ENCODE measurements around the gene MICAL1. TPM values are rescaled to one million over a fixed set of nuclear protein-coding genes. Genes with fewer than 3 reads are reported as not detected.
A peak's percentile ranks its signal among the peaks of the same experiment; 100 is the strongest.

The MICAL1 gene
- polyA plus RNA-seq, 1 donor from 2014 or later, result 54.2 TPM

DNA sequence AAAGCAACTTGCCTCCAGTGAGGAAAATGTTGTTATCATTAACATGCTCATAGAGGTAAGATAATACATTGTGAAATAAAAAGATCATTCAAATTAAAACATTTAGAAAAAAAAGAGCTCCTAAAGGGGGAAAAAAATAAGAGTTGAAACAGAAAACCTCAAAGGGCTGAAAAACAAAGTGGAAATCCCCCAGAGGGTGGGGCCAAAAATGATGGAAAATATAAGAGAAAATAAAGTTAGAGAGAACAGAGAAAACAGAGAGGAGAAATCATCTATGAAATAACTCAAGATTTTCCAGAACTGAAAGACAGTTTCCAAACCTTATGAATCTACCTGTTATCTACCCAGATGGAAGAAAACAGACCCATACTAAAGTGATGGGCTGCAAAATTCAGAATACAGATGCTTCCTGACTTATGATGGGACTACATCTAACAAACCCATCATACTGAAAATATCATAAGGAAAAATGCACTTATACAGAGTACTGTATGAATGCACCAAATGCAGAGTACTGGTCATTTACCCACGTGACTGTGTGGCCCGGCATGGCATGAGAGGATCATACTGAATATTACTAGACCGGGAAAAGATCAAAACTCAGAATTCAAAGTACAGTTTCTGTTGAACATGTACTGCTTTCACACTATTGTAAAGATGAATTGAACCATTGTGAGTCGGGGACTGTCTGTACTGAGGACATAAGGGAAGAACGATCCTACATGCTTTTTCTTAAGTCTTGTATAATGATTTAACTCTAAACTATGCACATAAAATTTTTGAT is 23.5 kb upstream of the MICAL1 start:
- H2AFZ ChIP-seq (ENCODE audit: low read depth, low read length), result no peak overlapping the region
- no peaks in the 10 kb centered on the region for H3K9me3 ChIP-seq (ENCODE audit: low read length)
- TF ChIP-seq SMC3 (conservative IDR thresholded peaks at IDR 0.05; ENCODE audit: poor library complexity) (no peak), RAD21 (conservative IDR thresholded peaks at IDR 0.05) (no peak), EP300 (conservative IDR thresholded peaks at IDR 0.05; ENCODE audit: poor library complexity, severe bottlenecking) (no peak)
- no peaks in the 10 kb centered on the region for H4K20me1 ChIP-seq (ENCODE audit: insufficient read depth)
- H3K27ac ChIP-seq (ENCODE audit: low read length), result no peak overlapping the region
- no peaks in the 10 kb centered on the region for H3K79me2 ChIP-seq (replicated peaks; ENCODE audit: insufficient read depth, low read length)
- H3K4me2 ChIP-seq (ENCODE audit: low read length), result no peak overlapping the region
- H3K9ac ChIP-seq (ENCODE audit: low read length), result no peak overlapping the region
- no peaks in the 10 kb centered on the region for H3K9me2 ChIP-seq (ENCODE audit: insufficient read depth, low read length)
- H3F3A ChIP-seq (ENCODE audit: insufficient read depth, low read length, poor library complexity, severe bottlenecking), result no peaks in the 10 kb centered on the region
- peak overlapping the region; percentile 42 for H3K4me3 ChIP-seq (ENCODE audit: low read length)
- H3K27me3 ChIP-seq (ENCODE audit: insufficient read depth, low read depth, low read length), result no peaks in the 10 kb centered on the region
- no peaks in the 10 kb centered on the region for H3K36me3 ChIP-seq (ENCODE audit: insufficient read depth, low read length)

DNA sequence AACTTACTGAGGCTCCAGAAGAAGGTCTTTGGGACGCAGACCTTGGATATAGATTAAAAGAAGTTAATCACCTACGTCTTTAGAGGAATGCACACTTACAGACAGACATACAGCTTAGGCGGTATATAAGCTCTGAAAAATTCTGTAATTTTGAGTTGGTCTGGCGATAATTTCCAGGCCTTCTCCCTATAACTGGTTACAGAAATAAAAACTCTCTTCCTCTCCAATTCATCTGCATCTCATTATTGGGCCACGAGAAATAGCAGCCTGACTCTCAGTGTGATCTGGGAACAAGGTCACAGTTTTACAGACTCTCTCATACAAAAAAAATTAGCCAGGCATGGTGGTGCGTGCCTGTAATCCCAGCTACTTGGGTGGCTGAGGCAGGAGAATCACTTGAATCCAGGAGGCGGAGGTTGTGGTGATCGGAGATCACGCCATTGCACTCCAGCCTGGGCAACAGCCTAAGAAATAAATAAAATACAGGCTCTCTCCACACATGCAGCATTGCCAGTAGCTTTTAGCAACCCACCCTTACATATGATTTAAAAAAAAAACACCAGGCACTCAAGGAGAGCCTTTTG is 22.7 kb upstream of the MICAL1 start:
- no peak overlapping the region for H2AFZ ChIP-seq (ENCODE audit: low read depth, low read length)
- H4K20me1 ChIP-seq (ENCODE audit: insufficient read depth), result no peaks in the 10 kb centered on the region
- H3K36me3 ChIP-seq (ENCODE audit: insufficient read depth, low read length), result peaks cover 4% of the 10 kb centered on the region
- no peaks in the 10 kb centered on the region for H3K9me2 ChIP-seq (ENCODE audit: insufficient read depth, low read length)
- no peaks in the 10 kb centered on the region for H3K27me3 ChIP-seq (ENCODE audit: insufficient read depth, low read depth, low read length)
- H3K27ac ChIP-seq (ENCODE audit: low read length), result no peak overlapping the region
- H3K9ac ChIP-seq (ENCODE audit: low read length), result no peak overlapping the region
- no peak overlapping the region for H3K4me2 ChIP-seq (ENCODE audit: low read length)
- TF ChIP-seq POLR2AphosphoS5 (IDR thresholded peaks at IDR 0.05) (no peak), SMC3 (conservative IDR thresholded peaks at IDR 0.05; ENCODE audit: poor library complexity) (no peak)
- no peaks in the 10 kb centered on the region for H3F3A ChIP-seq (ENCODE audit: insufficient read depth, low read length, poor library complexity, severe bottlenecking)
- H3K9me3 ChIP-seq (ENCODE audit: low read length), result no peaks in the 10 kb centered on the region
- H3K79me2 ChIP-seq (replicated peaks; ENCODE audit: insufficient read depth, low read length), result no peaks in the 10 kb centered on the region
- H3K4me3 ChIP-seq (ENCODE audit: low read length), result peak overlapping the region; percentile 42

DNA sequence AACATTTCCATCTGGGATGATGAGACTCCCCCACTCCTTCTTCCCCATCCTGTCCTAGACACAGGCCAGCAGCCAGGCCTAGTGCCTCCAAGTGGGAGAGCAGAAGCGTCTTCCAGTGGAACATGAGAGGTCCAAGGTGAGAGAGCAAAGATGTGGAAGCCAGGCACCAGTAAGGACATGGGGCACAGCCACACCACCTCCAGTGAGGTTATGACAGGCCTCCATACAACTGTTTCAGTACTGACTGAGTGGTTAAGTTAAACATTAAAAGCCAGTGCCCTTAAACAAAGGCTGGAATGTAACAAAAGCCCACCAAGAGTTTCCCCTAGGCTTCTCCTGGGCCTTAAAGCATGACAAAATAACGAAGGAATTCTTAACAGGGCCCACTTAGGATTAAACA is 22.2 kb upstream of the MICAL1 start:
- Histone ChIP-seq H3K79me2 (replicated peaks; ENCODE audit: insufficient read depth, low read length) (no peaks in the 10 kb centered on the region), H3K9me3 (ENCODE audit: low read length) (no peaks in the 10 kb centered on the region), H3K36me3 (ENCODE audit: insufficient read depth, low read length) (peaks cover 4% of the 10 kb centered on the region), H3K9ac (ENCODE audit: low read length) (no peak overlapping the region), H3K27ac (ENCODE audit: low read length) (no peak overlapping the region), H3F3A (ENCODE audit: insufficient read depth, low read length, poor library complexity, severe bottlenecking) (no peaks in the 10 kb centered on the region), H3K9me2 (ENCODE audit: insufficient read depth, low read length) (no peaks in the 10 kb centered on the region), H3K4me3 (ENCODE audit: low read length) (peak overlapping the region; percentile 42), H3K27me3 (ENCODE audit: insufficient read depth, low read depth, low read length) (no peaks in the 10 kb centered on the region), H4K20me1 (ENCODE audit: insufficient read depth) (no peaks in the 10 kb centered on the region), H2AFZ (ENCODE audit: low read depth, low read length) (no peak overlapping the region), H3K4me2 (ENCODE audit: low read length) (no peak overlapping the region)
- TF ChIP-seq RAD21 (conservative IDR thresholded peaks at IDR 0.05) (no peak), EP300 (conservative IDR thresholded peaks at IDR 0.05; ENCODE audit: poor library complexity, severe bottlenecking) (no peak), SMC3 (conservative IDR thresholded peaks at IDR 0.05; ENCODE audit: poor library complexity) (no peak), MXI1 (conservative IDR thresholded peaks at IDR 0.05; ENCODE audit: poor library complexity, severe bottlenecking) (no peak), EZH2 (IDR thresholded peaks at IDR 0.05; ENCODE audit: borderline replicate concordance, insufficient read depth, low read length, poor library complexity, severe bottlenecking) (no peak)
- TF ChIP-seq, protein P1, sequence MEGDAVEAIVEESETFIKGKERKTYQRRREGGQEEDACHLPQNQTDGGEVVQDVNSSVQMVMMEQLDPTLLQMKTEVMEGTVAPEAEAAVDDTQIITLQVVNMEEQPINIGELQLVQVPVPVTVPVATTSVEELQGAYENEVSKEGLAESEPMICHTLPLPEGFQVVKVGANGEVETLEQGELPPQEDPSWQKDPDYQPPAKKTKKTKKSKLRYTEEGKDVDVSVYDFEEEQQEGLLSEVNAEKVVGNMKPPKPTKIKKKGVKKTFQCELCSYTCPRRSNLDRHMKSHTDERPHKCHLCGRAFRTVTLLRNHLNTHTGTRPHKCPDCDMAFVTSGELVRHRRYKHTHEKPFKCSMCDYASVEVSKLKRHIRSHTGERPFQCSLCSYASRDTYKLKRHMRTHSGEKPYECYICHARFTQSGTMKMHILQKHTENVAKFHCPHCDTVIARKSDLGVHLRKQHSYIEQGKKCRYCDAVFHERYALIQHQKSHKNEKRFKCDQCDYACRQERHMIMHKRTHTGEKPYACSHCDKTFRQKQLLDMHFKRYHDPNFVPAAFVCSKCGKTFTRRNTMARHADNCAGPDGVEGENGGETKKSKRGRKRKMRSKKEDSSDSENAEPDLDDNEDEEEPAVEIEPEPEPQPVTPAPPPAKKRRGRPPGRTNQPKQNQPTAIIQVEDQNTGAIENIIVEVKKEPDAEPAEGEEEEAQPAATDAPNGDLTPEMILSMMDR (IDR thresholded peaks at IDR 0.05; ENCODE audit: poor library complexity, severe bottlenecking), result no peak
- TF ChIP-seq, protein P2, sequence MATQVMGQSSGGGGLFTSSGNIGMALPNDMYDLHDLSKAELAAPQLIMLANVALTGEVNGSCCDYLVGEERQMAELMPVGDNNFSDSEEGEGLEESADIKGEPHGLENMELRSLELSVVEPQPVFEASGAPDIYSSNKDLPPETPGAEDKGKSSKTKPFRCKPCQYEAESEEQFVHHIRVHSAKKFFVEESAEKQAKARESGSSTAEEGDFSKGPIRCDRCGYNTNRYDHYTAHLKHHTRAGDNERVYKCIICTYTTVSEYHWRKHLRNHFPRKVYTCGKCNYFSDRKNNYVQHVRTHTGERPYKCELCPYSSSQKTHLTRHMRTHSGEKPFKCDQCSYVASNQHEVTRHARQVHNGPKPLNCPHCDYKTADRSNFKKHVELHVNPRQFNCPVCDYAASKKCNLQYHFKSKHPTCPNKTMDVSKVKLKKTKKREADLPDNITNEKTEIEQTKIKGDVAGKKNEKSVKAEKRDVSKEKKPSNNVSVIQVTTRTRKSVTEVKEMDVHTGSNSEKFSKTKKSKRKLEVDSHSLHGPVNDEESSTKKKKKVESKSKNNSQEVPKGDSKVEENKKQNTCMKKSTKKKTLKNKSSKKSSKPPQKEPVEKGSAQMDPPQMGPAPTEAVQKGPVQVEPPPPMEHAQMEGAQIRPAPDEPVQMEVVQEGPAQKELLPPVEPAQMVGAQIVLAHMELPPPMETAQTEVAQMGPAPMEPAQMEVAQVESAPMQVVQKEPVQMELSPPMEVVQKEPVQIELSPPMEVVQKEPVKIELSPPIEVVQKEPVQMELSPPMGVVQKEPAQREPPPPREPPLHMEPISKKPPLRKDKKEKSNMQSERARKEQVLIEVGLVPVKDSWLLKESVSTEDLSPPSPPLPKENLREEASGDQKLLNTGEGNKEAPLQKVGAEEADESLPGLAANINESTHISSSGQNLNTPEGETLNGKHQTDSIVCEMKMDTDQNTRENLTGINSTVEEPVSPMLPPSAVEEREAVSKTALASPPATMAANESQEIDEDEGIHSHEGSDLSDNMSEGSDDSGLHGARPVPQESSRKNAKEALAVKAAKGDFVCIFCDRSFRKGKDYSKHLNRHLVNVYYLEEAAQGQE (IDR thresholded peaks at IDR 0.05; ENCODE audit: borderline replicate concordance), result no peak

Measured in neural cell (in vitro differentiated cells).